ENCODE results near the gene ADGRL3.
"Not testable (repeated sequence)": the region's sequence is repeated elsewhere in the genome, so short reads cannot be mapped to it uniquely, and the experiment has no call there.

ADGRL3 gene

DNA sequence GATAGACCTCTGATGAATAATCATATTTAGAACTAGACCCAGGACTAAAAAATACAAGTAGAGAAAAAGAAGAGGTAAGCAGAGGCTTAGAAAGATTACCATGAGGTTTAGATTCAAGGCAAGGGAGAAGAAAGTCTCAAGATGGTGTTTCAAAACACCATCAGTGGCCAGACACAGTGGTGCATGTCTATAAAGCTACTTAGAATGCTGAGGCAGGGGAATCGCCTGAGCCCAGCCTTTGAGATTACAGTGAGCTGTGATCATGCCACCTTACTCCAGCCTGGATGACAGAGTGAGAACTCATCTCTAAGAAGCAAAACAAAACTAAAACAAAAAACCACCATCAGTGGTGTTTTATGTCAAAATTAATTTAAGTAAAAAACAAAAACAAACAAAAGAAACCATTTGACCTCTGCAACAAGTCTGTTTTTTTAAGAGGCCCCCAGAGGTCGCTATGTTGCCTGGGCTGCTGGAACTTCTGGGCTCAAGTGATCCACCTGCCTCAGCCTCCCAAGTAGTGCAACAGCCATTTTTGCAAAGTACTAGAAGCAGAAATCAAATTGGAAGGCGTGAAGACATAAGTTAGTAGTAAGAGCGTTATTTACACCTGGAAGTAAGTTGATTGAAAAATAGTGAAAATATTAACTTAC, 784.3 kb downstream of the ADGRL3 start:
- TF ChIP-seq, protein P1, sequence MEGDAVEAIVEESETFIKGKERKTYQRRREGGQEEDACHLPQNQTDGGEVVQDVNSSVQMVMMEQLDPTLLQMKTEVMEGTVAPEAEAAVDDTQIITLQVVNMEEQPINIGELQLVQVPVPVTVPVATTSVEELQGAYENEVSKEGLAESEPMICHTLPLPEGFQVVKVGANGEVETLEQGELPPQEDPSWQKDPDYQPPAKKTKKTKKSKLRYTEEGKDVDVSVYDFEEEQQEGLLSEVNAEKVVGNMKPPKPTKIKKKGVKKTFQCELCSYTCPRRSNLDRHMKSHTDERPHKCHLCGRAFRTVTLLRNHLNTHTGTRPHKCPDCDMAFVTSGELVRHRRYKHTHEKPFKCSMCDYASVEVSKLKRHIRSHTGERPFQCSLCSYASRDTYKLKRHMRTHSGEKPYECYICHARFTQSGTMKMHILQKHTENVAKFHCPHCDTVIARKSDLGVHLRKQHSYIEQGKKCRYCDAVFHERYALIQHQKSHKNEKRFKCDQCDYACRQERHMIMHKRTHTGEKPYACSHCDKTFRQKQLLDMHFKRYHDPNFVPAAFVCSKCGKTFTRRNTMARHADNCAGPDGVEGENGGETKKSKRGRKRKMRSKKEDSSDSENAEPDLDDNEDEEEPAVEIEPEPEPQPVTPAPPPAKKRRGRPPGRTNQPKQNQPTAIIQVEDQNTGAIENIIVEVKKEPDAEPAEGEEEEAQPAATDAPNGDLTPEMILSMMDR (IDR thresholded peaks at IDR 0.05; ENCODE audit: low read depth, low read length) = no peak
- no peak overlapping the region for H3K4me3 ChIP-seq (ENCODE audit: low read depth, low read length)

DNA sequence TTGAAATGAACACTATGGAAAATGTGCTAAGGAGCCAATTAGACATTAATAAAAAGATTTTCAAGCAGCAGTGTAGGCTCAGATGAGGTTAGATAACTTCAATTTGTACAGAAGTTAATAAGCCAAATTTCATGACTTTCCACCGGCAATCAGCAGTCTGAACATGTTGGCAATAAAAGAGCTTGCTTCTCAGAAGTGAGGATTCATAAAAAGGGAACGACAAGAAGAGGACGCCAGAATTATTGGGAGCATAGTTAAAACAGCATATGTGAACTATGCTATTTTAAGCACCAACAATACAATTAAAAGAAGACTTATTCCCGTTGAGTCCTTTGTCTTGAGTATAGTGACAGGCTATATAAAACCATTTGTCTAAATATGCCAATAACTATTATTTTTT, 785.3 kb downstream of the ADGRL3 start:
- no peak overlapping the region for H3K4me3 ChIP-seq (ENCODE audit: low read depth, low read length)
- TF ChIP-seq, protein P1 (IDR thresholded peaks at IDR 0.05; ENCODE audit: low read depth, low read length) = no peak

DNA sequence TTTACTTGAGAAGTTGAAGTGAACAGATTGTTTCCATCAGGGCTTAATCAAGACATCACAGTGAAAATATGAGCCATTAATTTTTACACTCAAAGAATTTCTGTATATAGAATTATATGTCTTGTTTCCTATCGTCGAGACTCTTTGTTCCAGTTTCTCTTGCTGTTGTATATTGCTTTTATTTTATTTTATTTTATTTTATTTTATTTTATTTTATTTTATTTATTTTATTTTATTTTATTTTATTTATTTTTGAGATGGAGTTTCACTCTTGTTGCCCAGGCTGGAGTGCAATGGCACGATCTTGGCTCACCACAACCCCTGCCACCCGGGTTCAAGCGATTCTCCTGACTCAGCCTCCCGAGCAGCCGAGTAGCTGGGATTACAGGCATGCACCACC, 786.8 kb downstream of the ADGRL3 start:
- not testable (repeated sequence) for H3K4me3 ChIP-seq (ENCODE audit: low read depth, low read length)

DNA sequence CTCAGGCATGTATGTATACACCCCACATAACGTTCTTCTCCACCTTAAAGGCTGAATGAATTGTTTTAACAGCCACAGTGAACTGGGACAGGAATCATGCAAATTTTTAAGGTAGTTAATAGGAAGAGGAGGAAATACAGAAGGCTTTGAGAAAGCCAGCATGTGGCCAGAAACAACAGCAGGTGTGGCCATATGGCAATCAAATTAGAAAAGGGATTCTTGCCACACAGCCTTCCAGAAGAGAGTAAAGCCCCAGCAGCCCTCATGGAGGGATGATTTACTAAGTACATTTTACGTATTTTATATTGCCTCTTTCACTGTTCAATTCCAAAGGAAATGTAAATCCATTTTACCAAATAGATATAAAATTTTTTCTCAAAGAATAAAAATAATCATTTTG, 792.2 kb downstream of the ADGRL3 start:
- TF ChIP-seq, protein P1 (IDR thresholded peaks at IDR 0.05; ENCODE audit: low read depth, low read length) = no peak
- H3K4me3 ChIP-seq (ENCODE audit: low read depth, low read length) = no peak overlapping the region

DNA sequence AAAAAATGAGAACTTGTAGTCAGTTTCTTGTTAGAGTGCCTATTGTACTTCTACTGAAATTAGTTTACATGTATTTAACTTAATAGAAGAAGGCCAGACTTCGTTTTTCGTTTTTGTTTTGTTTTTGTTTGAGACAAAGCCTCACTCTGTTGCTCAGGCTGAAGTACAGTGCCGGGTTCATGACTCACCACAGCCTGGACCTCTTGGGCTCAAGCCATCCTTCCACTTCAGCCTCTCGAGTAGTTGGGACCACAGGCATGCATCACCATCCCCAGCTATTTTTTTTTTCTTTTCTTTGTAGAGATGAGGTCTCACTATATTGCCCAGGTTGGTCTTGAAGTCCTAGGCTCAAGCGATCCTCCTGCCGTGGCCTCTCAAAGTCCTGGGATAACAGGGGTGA, 793.9 kb downstream of the ADGRL3 start:
- TF ChIP-seq, protein P1 (IDR thresholded peaks at IDR 0.05; ENCODE audit: low read depth, low read length) = no peak
- H3K4me3 ChIP-seq (ENCODE audit: low read depth, low read length) = no peak overlapping the region

DNA sequence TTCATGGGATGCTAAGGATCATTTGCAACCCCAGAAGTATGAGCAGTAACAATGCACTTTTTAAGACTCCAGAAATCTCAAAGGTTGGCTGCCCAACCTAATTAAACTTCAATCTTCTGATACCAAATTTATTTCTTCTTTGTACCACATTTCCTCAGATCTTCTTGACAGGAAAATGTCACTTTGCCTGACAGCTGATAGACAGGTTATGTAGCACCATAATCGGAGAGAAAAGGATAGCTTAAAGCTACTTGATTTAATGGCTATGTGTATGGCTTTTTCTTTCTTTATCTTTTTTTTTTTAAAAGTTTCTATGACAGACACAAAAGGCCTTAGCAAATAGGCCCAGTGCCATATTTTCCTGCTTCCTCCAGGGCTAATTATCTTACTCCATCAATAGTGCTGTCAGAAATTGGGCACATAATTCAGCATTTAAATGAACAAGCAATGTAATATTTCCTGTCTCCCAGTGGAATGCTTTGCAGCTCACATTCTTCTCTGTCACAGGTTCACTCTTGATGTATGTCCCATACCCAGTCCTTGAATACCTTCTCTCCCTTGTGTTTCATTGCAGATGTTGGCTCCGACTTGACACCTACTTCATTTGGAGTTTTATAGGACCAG, 795.7 kb downstream of the ADGRL3 start:
- H3K4me3 ChIP-seq (ENCODE audit: low read depth, low read length) = no peak overlapping the region
- TF ChIP-seq, protein P1 (IDR thresholded peaks at IDR 0.05; ENCODE audit: low read depth, low read length) = no peak

DNA sequence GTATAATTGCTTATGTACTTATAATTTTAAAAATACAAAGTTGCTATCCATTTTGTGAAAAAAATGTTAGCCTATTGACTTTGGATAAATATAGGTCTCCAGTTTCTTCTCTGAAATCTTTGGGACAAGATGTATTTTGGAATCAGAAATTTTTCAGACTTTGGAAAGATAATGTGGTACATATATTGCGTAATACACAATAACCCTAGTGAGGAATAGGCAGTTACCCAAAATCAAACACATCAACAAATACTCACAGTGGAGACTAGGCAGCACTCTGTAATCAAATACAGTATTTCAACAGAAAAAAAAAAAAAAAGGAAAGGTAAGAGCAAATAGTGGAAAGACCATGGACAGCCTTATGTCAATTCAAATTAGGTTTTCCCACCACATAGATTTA, 796.8 kb downstream of the ADGRL3 start:
- H3K4me3 ChIP-seq (ENCODE audit: low read depth, low read length) = no peak overlapping the region
- TF ChIP-seq, protein P1 (IDR thresholded peaks at IDR 0.05; ENCODE audit: low read depth, low read length) = no peak

DNA sequence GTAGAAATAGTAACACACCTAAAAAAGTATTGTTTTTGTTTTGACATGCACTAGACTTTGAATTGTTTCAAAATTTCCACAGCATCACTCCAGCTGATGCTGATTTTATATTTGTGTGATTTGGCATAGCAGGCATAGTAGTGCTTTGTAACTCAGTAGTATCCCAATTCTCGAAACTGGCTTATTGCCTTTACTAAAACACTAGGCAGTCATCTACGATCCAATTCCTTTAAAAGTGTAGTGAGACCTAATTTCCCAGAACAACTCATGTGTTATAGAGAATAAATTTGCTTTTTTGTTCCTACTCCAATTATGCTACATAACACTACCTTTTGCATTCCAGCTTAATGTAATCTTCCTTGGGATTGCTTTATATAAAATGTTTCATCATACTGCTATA, 797.7 kb downstream of the ADGRL3 start:
- no peak overlapping the region for H3K4me3 ChIP-seq (ENCODE audit: low read depth, low read length)
- TF ChIP-seq, protein P1 (IDR thresholded peaks at IDR 0.05; ENCODE audit: low read depth, low read length) = no peak

Data from WI38 (cell line).